Measurements from ENCODE around the gene ZNF436. TPM values are rescaled to one million over a fixed set of nuclear protein-coding genes. Genes with fewer than 3 reads are reported as not detected.

ZNF436 gene
- total and polyA plus RNA-seq, 2 of the 13 experiments (the other 11 are each of a cell fraction or from before 2014, with no cell fraction given): 4.3 to 9.9 TPM

DNA sequence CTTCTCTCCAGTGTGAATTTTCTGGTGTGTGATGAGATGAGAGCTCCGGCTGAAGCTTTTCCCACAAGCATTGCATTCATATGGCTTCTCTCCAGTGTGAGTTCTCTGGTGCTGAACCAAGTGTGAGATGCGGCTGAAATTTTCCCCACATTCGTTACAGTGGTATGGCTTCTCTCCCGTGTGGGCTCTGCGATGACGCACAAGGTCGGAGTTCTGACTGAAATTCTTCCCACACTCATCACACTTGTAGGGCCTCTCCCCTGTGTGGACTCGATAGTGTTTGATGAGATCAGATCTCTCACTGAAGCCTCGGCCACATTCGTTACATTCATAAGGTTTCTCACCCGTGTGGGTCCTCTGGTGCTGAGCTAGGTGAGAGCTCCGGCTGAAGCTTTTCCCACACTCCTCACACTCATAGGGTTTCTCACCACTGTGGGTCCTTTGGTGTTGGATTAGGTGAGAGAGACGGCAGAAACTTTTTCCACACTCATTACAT lies 7.4 kb downstream of the ZNF436 start (continued):
- TF ChIP-seq, protein P1, sequence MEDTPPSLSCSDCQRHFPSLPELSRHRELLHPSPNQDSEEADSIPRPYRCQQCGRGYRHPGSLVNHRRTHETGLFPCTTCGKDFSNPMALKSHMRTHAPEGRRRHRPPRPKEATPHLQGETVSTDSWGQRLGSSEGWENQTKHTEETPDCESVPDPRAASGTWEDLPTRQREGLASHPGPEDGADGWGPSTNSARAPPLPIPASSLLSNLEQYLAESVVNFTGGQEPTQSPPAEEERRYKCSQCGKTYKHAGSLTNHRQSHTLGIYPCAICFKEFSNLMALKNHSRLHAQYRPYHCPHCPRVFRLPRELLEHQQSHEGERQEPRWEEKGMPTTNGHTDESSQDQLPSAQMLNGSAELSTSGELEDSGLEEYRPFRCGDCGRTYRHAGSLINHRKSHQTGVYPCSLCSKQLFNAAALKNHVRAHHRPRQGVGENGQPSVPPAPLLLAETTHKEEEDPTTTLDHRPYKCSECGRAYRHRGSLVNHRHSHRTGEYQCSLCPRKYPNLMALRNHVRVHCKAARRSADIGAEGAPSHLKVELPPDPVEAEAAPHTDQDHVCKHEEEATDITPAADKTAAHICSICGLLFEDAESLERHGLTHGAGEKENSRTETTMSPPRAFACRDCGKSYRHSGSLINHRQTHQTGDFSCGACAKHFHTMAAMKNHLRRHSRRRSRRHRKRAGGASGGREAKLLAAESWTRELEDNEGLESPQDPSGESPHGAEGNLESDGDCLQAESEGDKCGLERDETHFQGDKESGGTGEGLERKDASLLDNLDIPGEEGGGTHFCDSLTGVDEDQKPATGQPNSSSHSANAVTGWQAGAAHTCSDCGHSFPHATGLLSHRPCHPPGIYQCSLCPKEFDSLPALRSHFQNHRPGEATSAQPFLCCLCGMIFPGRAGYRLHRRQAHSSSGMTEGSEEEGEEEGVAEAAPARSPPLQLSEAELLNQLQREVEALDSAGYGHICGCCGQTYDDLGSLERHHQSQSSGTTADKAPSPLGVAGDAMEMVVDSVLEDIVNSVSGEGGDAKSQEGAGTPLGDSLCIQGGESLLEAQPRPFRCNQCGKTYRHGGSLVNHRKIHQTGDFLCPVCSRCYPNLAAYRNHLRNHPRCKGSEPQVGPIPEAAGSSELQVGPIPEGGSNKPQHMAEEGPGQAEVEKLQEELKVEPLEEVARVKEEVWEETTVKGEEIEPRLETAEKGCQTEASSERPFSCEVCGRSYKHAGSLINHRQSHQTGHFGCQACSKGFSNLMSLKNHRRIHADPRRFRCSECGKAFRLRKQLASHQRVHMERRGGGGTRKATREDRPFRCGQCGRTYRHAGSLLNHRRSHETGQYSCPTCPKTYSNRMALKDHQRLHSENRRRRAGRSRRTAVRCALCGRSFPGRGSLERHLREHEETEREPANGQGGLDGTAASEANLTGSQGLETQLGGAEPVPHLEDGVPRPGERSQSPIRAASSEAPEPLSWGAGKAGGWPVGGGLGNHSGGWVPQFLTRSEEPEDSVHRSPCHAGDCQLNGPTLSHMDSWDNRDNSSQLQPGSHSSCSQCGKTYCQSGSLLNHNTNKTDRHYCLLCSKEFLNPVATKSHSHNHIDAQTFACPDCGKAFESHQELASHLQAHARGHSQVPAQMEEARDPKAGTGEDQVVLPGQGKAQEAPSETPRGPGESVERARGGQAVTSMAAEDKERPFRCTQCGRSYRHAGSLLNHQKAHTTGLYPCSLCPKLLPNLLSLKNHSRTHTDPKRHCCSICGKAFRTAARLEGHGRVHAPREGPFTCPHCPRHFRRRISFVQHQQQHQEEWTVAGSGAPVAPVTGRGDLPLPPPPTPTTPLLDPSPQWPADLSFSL (CRISPR knock-in tag; IDR thresholded peaks at IDR 0.05): no peak
- no peak for TF ChIP-seq KLF9 (CRISPR knock-in tag; IDR thresholded peaks at IDR 0.05; ENCODE audit: low read depth)
- no peak for TF ChIP-seq RFX3 (CRISPR knock-in tag; IDR thresholded peaks at IDR 0.05)
- no peak for TF ChIP-seq ZNF713 (CRISPR knock-in tag; IDR thresholded peaks at IDR 0.05)
- TF ChIP-seq KLF6 (CRISPR knock-in tag; IDR thresholded peaks at IDR 0.05): no peak
- no peak for TF ChIP-seq RFX1 (IDR thresholded peaks at IDR 0.05)

DNA sequence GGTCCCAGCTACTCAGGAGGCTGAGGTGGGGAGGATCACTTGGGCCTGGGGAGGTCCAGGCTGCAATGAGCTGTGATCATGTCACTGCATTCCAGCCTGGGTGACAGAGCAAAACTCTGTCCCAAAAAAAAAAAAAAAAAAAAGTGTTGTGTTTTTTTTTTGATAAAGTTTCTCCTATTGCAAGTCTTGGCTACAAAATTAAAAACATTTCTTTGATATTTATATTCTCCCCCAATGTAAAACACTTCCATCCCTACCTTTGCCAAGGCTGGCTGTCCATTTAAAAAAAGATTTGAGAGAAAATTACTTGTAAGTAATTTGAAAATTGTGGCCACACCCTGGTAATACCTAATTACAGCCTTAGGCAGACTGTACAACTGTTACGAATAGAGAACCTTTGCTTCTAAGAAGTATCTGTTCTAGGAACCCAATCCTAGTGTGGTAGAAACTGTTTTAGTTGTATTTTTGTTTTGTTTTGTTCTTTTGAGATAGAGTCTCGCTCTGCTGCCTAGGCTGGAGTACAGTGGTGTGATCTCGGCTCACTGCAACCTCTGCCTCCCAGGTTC lies 11.2 kb downstream of the ZNF436 start:
- no peak for ATAC-seq
- H3K27ac ChIP-seq (ENCODE audit: extremely low read length, insufficient read depth, low read length): no peak overlapping the region
- H3K4me1 ChIP-seq (ENCODE audit: insufficient read depth, low read length): peaks cover 10% of the 10 kb centered on the region
- in situ Hi-C loops (cut with HindIII; ENCODE audit: extremely low pct_ligation_motif_present, low pct_unique_long_range_greater_than_20kb) (no loop called here), intact Hi-C loops (cut with micrococcal nuclease; ENCODE audit: unreplicated experiment) (no loop called here)
- H3K27me3 ChIP-seq (ENCODE audit: control insufficient read depth in 1 of 2, insufficient read depth in 2 of 2, low read length in 2 of 2): no peaks in the 10 kb centered on the region
- H3K4me3 ChIP-seq (replicated peaks in 1 of 3; ENCODE audit: insufficient read depth in 1 of 3, low read depth in 2 of 3, low read length in 3 of 3): no peak overlapping the region
- peaks cover 20 to 25% of the 10 kb centered on the region in 2 experiments for H3K36me3 ChIP-seq (replicated peaks in 1 of 2; ENCODE audit: control insufficient read depth in 1 of 2, insufficient read depth in 2 of 2, low read length in 2 of 2)
- FAIRE-seq: no peak
- no TSS peak for BruUV-seq (replicated peaks)
- CTCF ChIA-PET (ENCODE audit: low intra/inter-chr PET ratio, low total read pairs): no interaction called here
- no peak overlapping the region for H3K4me2 ChIP-seq (ENCODE audit: low read depth, low read length)
- H3K9me3 ChIP-seq (ENCODE audit: low read length): no peaks in the 10 kb centered on the region
- H2AFZ ChIP-seq (ENCODE audit: low read length): no peak overlapping the region
- WGBS (ENCODE audit: low lambda C conversion rate): 97% methylated on average over 3 of the region's 3 CpGs
- H4K20me1 ChIP-seq (ENCODE audit: insufficient read depth, low read length): no peaks in the 10 kb centered on the region
- no peaks in the 10 kb centered on the region for H3K79me2 ChIP-seq (ENCODE audit: insufficient read depth, low read length)
- H3K9ac ChIP-seq (ENCODE audit: insufficient read depth, low read depth, low read length): no peak overlapping the region
- DNase-seq (ENCODE audit: low spot score): no peak
- POLR2A ChIA-PET: interaction anchor here (1.5 to 3.8 kb wide), 2 partner anchors 10 to 14 kb away, joined by 4 to 10 read pairs; partner anchors contain the start of gene HNRNPR
- TF ChIP-seq ZEB1 (IDR thresholded peaks at IDR 0.05; ENCODE audit: insufficient replicate concordance, low read depth) (no peak), FOXK1 (CRISPR knock-in tag; IDR thresholded peaks at IDR 0.05; ENCODE audit: borderline replicate concordance, low read depth) (no peak), ZNF180 (CRISPR knock-in tag; IDR thresholded peaks at IDR 0.05; ENCODE audit: borderline replicate concordance, low read depth) (no peak), KLF11 (CRISPR knock-in tag; IDR thresholded peaks at IDR 0.05) (no peak), RARG (CRISPR knock-in tag; IDR thresholded peaks at IDR 0.05; ENCODE audit: low read depth) (no peak)
- TF ChIP-seq, protein P2, sequence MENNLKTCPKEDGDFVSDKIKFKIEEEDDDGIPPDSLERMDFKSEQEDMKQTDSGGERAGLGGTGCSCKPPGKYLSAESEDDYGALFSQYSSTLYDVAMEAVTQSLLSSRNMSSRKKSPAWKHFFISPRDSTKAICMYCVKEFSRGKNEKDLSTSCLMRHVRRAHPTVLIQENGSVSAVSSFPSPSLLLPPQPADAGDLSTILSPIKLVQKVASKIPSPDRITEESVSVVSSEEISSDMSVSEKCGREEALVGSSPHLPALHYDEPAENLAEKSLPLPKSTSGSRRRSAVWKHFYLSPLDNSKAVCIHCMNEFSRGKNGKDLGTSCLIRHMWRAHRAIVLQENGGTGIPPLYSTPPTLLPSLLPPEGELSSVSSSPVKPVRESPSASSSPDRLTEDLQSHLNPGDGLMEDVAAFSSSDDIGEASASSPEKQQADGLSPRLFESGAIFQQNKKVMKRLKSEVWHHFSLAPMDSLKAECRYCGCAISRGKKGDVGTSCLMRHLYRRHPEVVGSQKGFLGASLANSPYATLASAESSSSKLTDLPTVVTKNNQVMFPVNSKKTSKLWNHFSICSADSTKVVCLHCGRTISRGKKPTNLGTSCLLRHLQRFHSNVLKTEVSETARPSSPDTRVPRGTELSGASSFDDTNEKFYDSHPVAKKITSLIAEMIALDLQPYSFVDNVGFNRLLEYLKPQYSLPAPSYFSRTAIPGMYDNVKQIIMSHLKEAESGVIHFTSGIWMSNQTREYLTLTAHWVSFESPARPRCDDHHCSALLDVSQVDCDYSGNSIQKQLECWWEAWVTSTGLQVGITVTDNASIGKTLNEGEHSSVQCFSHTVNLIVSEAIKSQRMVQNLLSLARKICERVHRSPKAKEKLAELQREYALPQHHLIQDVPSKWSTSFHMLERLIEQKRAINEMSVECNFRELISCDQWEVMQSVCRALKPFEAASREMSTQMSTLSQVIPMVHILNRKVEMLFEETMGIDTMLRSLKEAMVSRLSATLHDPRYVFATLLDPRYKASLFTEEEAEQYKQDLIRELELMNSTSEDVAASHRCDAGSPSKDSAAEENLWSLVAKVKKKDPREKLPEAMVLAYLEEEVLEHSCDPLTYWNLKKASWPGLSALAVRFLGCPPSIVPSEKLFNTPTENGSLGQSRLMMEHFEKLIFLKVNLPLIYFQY (CRISPR knock-in tag; IDR thresholded peaks at IDR 0.05; ENCODE audit: borderline replicate concordance): no peak
- TF ChIP-seq, protein P3, sequence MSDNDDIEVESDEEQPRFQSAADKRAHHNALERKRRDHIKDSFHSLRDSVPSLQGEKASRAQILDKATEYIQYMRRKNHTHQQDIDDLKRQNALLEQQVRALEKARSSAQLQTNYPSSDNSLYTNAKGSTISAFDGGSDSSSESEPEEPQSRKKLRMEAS (IDR thresholded peaks at IDR 0.05): no peak

Data from HepG2 (cell line).